DND-41 (cell line): ENCODE measurements around the gene PRKCA.

Experiments used
- EZH2 ChIP-seq: IDR thresholded peaks from 3 replicates; pipeline ENCODE4 v1.6.1; 2012; ENCODE audit warnings: borderline replicate concordance, low read depth, mild to moderate bottlenecking, moderate library complexity, low read length, inconsistent platforms; ENCODE audit not compliant: severe bottlenecking
- TF ChIP-seq, protein P1 (sequence below): IDR thresholded peaks from 2 replicates; pipeline ENCODE4 v1.5.1; 2012; ENCODE audit warnings: borderline replicate concordance, low read length, moderate library complexity, mild to moderate bottlenecking; ENCODE audit not compliant: poor library complexity, severe bottlenecking; ENCODE audit errors: extremely low read depth

DNA sequence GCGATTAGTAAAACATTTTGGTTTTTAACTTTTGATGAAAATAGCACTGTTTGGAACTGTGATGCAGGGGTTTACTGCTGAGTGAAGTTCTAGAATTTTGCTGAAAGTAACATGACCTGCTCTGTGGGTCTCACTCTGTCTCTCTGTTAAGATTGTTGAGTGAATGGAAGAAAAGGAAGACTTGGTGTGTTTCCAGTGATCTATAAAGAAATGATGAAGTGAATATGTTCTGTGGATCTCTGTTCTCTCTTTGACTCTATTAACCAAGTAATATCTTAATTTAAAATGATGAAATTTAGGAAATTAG is 148.4 kb downstream of the PRKCA start:
- TF ChIP-seq, protein P1, sequence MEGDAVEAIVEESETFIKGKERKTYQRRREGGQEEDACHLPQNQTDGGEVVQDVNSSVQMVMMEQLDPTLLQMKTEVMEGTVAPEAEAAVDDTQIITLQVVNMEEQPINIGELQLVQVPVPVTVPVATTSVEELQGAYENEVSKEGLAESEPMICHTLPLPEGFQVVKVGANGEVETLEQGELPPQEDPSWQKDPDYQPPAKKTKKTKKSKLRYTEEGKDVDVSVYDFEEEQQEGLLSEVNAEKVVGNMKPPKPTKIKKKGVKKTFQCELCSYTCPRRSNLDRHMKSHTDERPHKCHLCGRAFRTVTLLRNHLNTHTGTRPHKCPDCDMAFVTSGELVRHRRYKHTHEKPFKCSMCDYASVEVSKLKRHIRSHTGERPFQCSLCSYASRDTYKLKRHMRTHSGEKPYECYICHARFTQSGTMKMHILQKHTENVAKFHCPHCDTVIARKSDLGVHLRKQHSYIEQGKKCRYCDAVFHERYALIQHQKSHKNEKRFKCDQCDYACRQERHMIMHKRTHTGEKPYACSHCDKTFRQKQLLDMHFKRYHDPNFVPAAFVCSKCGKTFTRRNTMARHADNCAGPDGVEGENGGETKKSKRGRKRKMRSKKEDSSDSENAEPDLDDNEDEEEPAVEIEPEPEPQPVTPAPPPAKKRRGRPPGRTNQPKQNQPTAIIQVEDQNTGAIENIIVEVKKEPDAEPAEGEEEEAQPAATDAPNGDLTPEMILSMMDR: no peak
- TF ChIP-seq EZH2: no peak
